Glutamatergic neuron (in vitro differentiated cells): Measurements from ENCODE around the gene PDE1C. TPM values are rescaled to one million over a fixed set of nuclear protein-coding genes. Genes with fewer than 3 reads are reported as not detected.

Experiments
- DNase-seq: peaks from one replicate; pipeline ENCODE4 v3.0.0; 2022
- H3K27ac Mint-ChIP-seq: one replicate; pipeline ENCODE4 v1.8.0; 2020; ENCODE audit warnings: mild to moderate bottlenecking, mixed read lengths, inconsistent platforms; ENCODE audit not compliant: unreplicated experiment
- H3K27me3 Mint-ChIP-seq: one replicate; pipeline ENCODE4 v1.8.0; 2020; ENCODE audit warnings: mild to moderate bottlenecking, moderate library complexity, mixed read lengths, inconsistent platforms; ENCODE audit not compliant: unreplicated experiment
- H3K36me3 Mint-ChIP-seq: one replicate; pipeline ENCODE4 v1.8.0; 2020; ENCODE audit warnings: mild to moderate bottlenecking, mixed read lengths, inconsistent platforms; ENCODE audit not compliant: unreplicated experiment
- H3K4me1 Mint-ChIP-seq: one replicate; pipeline ENCODE4 v1.8.0; 2020; ENCODE audit warnings: mild to moderate bottlenecking, low read depth, mixed read lengths, inconsistent platforms; ENCODE audit not compliant: unreplicated experiment
- H3K4me3 Mint-ChIP-seq: one replicate; pipeline ENCODE4 v1.8.0; 2020; ENCODE audit warnings: mild to moderate bottlenecking, mixed read lengths, inconsistent platforms; ENCODE audit not compliant: unreplicated experiment
- H3K9me3 Mint-ChIP-seq: one replicate; pipeline ENCODE4 v1.8.0; 2020; ENCODE audit warnings: mild to moderate bottlenecking, moderate library complexity, mixed read lengths, inconsistent platforms; ENCODE audit not compliant: unreplicated experiment
- total RNA-seq: library from RNA; stranded (reverse); fragmentation: NEBNext Ultra II Directional; extraction: Animal tissue kit (Norgen Biotek cat#: 25700); gene quantifications from one replicate; pipeline ENCODE4 v1.2.1, GENCODE V29; 2021; ENCODE audit not compliant: unreplicated experiment
- TF ChIP-seq, protein P1 (sequence below): fragments of 200-600 bp; sonication (generic); IDR thresholded peaks from one replicate; pipeline ENCODE4 v1.5.0; 2021; ENCODE audit not compliant: partially characterized antibody, unreplicated experiment

Gene PDE1C
- total RNA-seq, 1 donor from 2014 or later = 3.3 TPM

GRCh38 chr7:32039000-32039756 is 31.0 kb downstream of the PDE1C start:
- H3K9me3 Mint-ChIP-seq = peaks cover 5% of the 10 kb centered on the region
- H3K36me3 Mint-ChIP-seq = peaks cover 6% of the 10 kb centered on the region
- no peak overlapping the region for H3K27ac Mint-ChIP-seq
- H3K4me1 Mint-ChIP-seq = no peaks in the 10 kb centered on the region
- H3K27me3 Mint-ChIP-seq = no peaks in the 10 kb centered on the region
- TF ChIP-seq, protein P1, sequence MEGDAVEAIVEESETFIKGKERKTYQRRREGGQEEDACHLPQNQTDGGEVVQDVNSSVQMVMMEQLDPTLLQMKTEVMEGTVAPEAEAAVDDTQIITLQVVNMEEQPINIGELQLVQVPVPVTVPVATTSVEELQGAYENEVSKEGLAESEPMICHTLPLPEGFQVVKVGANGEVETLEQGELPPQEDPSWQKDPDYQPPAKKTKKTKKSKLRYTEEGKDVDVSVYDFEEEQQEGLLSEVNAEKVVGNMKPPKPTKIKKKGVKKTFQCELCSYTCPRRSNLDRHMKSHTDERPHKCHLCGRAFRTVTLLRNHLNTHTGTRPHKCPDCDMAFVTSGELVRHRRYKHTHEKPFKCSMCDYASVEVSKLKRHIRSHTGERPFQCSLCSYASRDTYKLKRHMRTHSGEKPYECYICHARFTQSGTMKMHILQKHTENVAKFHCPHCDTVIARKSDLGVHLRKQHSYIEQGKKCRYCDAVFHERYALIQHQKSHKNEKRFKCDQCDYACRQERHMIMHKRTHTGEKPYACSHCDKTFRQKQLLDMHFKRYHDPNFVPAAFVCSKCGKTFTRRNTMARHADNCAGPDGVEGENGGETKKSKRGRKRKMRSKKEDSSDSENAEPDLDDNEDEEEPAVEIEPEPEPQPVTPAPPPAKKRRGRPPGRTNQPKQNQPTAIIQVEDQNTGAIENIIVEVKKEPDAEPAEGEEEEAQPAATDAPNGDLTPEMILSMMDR = no peak
- H3K4me3 Mint-ChIP-seq = no peak overlapping the region
- DNase-seq = no peak

GRCh38 chr7:32037650-32038198 is 32.5 kb downstream of the PDE1C start:
- no peaks in the 10 kb centered on the region for H3K4me1 Mint-ChIP-seq
- H3K27ac Mint-ChIP-seq = no peak overlapping the region
- TF ChIP-seq, protein P1 = no peak
- peaks cover 6% of the 10 kb centered on the region for H3K36me3 Mint-ChIP-seq
- H3K27me3 Mint-ChIP-seq = no peaks in the 10 kb centered on the region
- no peak for DNase-seq
- H3K9me3 Mint-ChIP-seq = peaks cover 5% of the 10 kb centered on the region
- no peak overlapping the region for H3K4me3 Mint-ChIP-seq

GRCh38 chr7:32036557-32036956 is 33.6 kb downstream of the PDE1C start:
- Mint-ChIP-seq H3K4me1 (no peaks in the 10 kb centered on the region), H3K4me3 (no peak overlapping the region), H3K36me3 (peaks cover 6% of the 10 kb centered on the region), H3K9me3 (peaks cover 5% of the 10 kb centered on the region), H3K27me3 (no peaks in the 10 kb centered on the region), H3K27ac (no peak overlapping the region)
- TF ChIP-seq, protein P1 = no peak
- no peak for DNase-seq

DNA sequence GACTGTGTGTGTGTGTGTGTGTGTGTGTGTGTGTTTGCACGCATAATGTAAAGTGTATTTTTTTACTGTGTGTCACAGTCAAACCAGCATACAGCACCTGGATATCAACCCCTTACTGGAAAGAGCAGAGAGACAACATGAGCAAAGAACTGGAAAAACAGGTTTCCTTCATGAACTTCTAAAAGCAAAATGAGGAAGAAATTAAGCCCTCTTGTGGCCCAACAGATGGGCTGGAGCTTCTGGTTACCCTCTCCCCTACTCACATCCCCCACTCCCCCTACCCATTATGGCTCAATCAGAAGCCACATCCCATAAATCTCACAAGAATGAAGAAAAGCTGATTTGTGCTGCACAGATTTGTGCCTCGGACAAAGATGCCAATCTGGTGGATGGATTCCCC is 36.2 kb downstream of the PDE1C start:
- DNase-seq = no peak
- Mint-ChIP-seq H3K4me1 (no peaks in the 10 kb centered on the region), H3K36me3 (peaks cover 6% of the 10 kb centered on the region), H3K27ac (no peak overlapping the region), H3K27me3 (no peaks in the 10 kb centered on the region), H3K4me3 (no peak overlapping the region), H3K9me3 (peaks cover 5% of the 10 kb centered on the region)
- TF ChIP-seq, protein P1 = no peak

DNA sequence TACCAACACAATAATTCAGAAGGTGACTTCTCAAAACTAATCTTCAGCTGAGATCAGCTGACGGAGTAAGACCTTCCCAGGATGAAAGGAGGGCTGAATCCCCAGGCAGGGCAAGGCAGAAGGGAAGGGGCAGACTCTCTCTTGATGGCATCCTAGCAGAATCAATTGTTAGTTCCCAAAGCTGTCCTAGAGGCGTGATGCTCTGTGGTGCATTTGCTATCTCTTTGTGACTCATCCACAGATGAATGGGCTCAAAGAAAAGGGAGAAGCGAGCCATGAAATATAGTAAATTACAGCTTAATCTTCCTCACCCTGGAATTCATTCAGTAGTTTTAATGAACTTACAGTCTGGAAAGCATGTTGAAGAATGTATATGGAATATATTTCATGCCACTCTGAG is 37.2 kb downstream of the PDE1C start:
- no peak overlapping the region for H3K27ac Mint-ChIP-seq
- no peaks in the 10 kb centered on the region for H3K4me1 Mint-ChIP-seq
- no peaks in the 10 kb centered on the region for H3K27me3 Mint-ChIP-seq
- DNase-seq = no peak
- TF ChIP-seq, protein P1 = no peak
- H3K36me3 Mint-ChIP-seq = peaks cover 6% of the 10 kb centered on the region
- H3K9me3 Mint-ChIP-seq = peaks cover 7% of the 10 kb centered on the region
- no peak overlapping the region for H3K4me3 Mint-ChIP-seq
